Stomach (tissue), 9 donors: ENCODE results near the gene TMEM120B. TPM values are rescaled to one million over a fixed set of nuclear protein-coding genes. Genes with fewer than 3 reads are reported as not detected.

Experiments
- DNase-seq, 2 donors: peaks; one replicate each; pipeline versions ENCODE4 v3.0.0 to v3.0.0-alpha.2; 2013 to 2019
- H3K27ac ChIP-seq, 5 donors: fragments of 200-600 bp in 4 of 5; sonication (generic) in 4 of 5; one replicate each; pipeline ENCODE4 v1.5.1; 2013 to 2019; ENCODE audit warnings: mild to moderate bottlenecking in 1 of 5, moderate library complexity in 1 of 5
- H3K27me3 ChIP-seq, 3 donors: fragments of 200-600 bp; sonication (generic); one replicate each; pipeline ENCODE4 v1.5.1; 2017 to 2019; ENCODE audit warnings: mixed run types in 1 of 3
- H3K36me3 ChIP-seq, 4 donors: fragments of 200-600 bp; sonication (generic); 1 replicate in 3 of 4; 2 replicates in 1 of 4; pipeline ENCODE4 v1.5.1; 2016 to 2019
- H3K4me1 ChIP-seq, 4 donors: fragments of 200-600 bp; sonication (generic); one replicate each; pipeline ENCODE4 v1.5.1; 2016 to 2019
- H3K4me3 ChIP-seq, 4 donors: fragments of 200-600 bp; sonication (generic) in 3 of 4; one replicate each; pipeline ENCODE4 v1.5.1; 2016 to 2019; ENCODE audit warnings: mild to moderate bottlenecking in 1 of 4
- H3K9me3 ChIP-seq, 4 donors: fragments of 200-600 bp; sonication (generic); one replicate each; pipeline ENCODE4 v1.5.1; 2016 to 2019
- CTCF ChIP-seq, 7 experiments: fragments of 450-650 bp in 4 of 7; fragments of 200-600 bp in 3 of 7; sonication (generic) in 3 of 7; IDR thresholded peaks; one replicate each; pipeline ENCODE4 v1.5.1; 2016 to 2019; ENCODE audit warnings: antibody characterized with exemption in 7 of 7, control low read depth in 2 of 7, mild to moderate bottlenecking in 1 of 7
- EP300 ChIP-seq: sonication (generic); formaldehyde crosslinking; IDR thresholded peaks from one replicate; pipeline ENCODE4 v1.6.1; 2017; ENCODE audit warnings: antibody characterized with exemption
- POLR2A ChIP-seq, 4 donors: fragments of 450-650 bp; IDR thresholded peaks; one replicate each; pipeline ENCODE4 v1.6.1; 2016; ENCODE audit warnings: antibody characterized with exemption in 4 of 4, control low read depth in 2 of 4, mild to moderate bottlenecking in 1 of 4, moderate library complexity in 1 of 4
- POLR2AphosphoS5 ChIP-seq, 3 donors: sonication (generic); formaldehyde crosslinking; IDR thresholded peaks; one replicate each; pipeline ENCODE4 v1.6.1; 2016; ENCODE audit warnings: antibody characterized with exemption in 3 of 3
- WGBS, 5 donors: extraction: QIAGEN DNeasy Blood & Tissue Kit in 3 of 5; methylation state at CpG; one replicate each; pipeline versions ENCODE4 v1.1.5 to v1.1.7; 2013 to 2018; 5-methylcytosine and 5-hydroxymethylcytosine counted together
- intact Hi-C: fragments of 100-400 bp; cut with DNase I; formaldehyde crosslinking; loops from one replicate; pipeline ENCODE4 v1.15.1; 2023; ENCODE audit warnings: low total_unique reads
- polyA plus RNA-seq, 3 donors: library from polyadenylated mRNA; stranded (reverse); fragments of 200-250 nt; gene quantifications; one replicate each; pipeline ENCODE4 v1.2.3, GENCODE V29; 2013
- total RNA-seq, 5 donors: library from RNA; depleted of rRNA; stranded (reverse); fragments of >200 nt; gene quantifications; one replicate each; pipeline versions ENCODE4 v1.1.0 to v1.2.3, GENCODE V29; 2014 to 2016
- donor health status: healthy with polysubstance abuse.
- donor health status: Bipolar disorder and iron deficiency.
- donor health status: healthy.

The TMEM120B gene
- total and polyA plus RNA-seq, 8 donors = 0.58 to 11.6 (median 4.4) TPM

GRCh38 chr12:121805171-121806008, 92.8 kb downstream of the TMEM120B start:
- no peaks in the 10 kb centered on the region for H3K27me3 ChIP-seq
- TF ChIP-seq CTCF (IDR thresholded peaks at IDR 0.05) (no peak), POLR2AphosphoS5 (IDR thresholded peaks at IDR 0.05) (no peak), EP300 (no peak), POLR2A (IDR thresholded peaks at IDR 0.05) (no peak)
- H3K36me3 ChIP-seq = peaks cover 26 to 30% (median 29%) of the 10 kb centered on the region in 4 donors
- peak in 1 of 2 donors; percentile 67 for DNase-seq
- intact Hi-C loops = no loop called here
- H3K4me3 ChIP-seq = peak overlapping the region; percentile 72 to 87 (median 80)
- H3K9me3 ChIP-seq = no peaks in the 10 kb centered on the region
- 1 to 2% (median 1%) methylated on average over 36 to 45 of the region's 45 CpGs for WGBS, 5 donors
- peaks cover 26 to 64% (median 43%) of the 10 kb centered on the region in 4 donors for H3K4me1 ChIP-seq
- peak overlapping the region; percentile 98 to 100 (median 100) for H3K27ac ChIP-seq

GRCh38 chr12:121806009-121806545, 93.5 kb downstream of the TMEM120B start:
- peaks cover 33 to 71% (median 49%) of the 10 kb centered on the region in 4 donors for H3K4me1 ChIP-seq
- TF ChIP-seq POLR2A (IDR thresholded peaks at IDR 0.05) = no peak
- no peak for TF ChIP-seq CTCF (IDR thresholded peaks at IDR 0.05)
- no peak for TF ChIP-seq EP300
- TF ChIP-seq POLR2AphosphoS5 (IDR thresholded peaks at IDR 0.05) = no peak
- intact Hi-C loops = no loop called here
- DNase-seq = peak in 1 of 2 donors; percentile 49
- H3K27ac ChIP-seq = peak overlapping the region; percentile 5 to 100 (median 100)
- peak overlapping the region; percentile 72 to 87 (median 80) for H3K4me3 ChIP-seq
- peaks cover 32 to 37% (median 36%) of the 10 kb centered on the region in 4 donors for H3K36me3 ChIP-seq
- no peaks in the 10 kb centered on the region for H3K27me3 ChIP-seq
- H3K9me3 ChIP-seq = no peaks in the 10 kb centered on the region
- WGBS, 5 donors = 1 to 5% (median 2%) methylated on average over 11 to 16 of the region's 16 CpGs

- H3K27ac ChIP-seq = peak overlapping the region; percentile 5 to 100 (median 100)
- WGBS, 5 donors = 33 to 40% (median 34%) methylated on average over 18 to 21 of the region's 21 CpGs
- H3K9me3 ChIP-seq = no peaks in the 10 kb centered on the region
- peaks cover 40 to 71% (median 56%) of the 10 kb centered on the region in 4 donors for H3K4me1 ChIP-seq
- peaks cover 32 to 42% (median 36%) of the 10 kb centered on the region in 4 donors for H3K36me3 ChIP-seq
- intact Hi-C loops = no loop called here
- no peaks in the 10 kb centered on the region for H3K27me3 ChIP-seq
- TF ChIP-seq EP300 = no peak
- no peak for TF ChIP-seq CTCF (IDR thresholded peaks at IDR 0.05)
- no peak for TF ChIP-seq POLR2AphosphoS5 (IDR thresholded peaks at IDR 0.05)
- no peak for TF ChIP-seq POLR2A (IDR thresholded peaks at IDR 0.05)
- peak overlapping the region; percentile 72 to 87 (median 80) for H3K4me3 ChIP-seq
- DNase-seq = peak in 1 of 2 donors; percentile 44
Measured at GRCh38 chr12:121806546-121807423, 94.2 kb downstream of the TMEM120B start.
